ENCODE results near the gene NGEF. TPM values are rescaled to one million over a fixed set of nuclear protein-coding genes. Genes with fewer than 3 reads are reported as not detected.

Gene NGEF
- polyA plus RNA-seq, 3 donors, result not detected

DNA sequence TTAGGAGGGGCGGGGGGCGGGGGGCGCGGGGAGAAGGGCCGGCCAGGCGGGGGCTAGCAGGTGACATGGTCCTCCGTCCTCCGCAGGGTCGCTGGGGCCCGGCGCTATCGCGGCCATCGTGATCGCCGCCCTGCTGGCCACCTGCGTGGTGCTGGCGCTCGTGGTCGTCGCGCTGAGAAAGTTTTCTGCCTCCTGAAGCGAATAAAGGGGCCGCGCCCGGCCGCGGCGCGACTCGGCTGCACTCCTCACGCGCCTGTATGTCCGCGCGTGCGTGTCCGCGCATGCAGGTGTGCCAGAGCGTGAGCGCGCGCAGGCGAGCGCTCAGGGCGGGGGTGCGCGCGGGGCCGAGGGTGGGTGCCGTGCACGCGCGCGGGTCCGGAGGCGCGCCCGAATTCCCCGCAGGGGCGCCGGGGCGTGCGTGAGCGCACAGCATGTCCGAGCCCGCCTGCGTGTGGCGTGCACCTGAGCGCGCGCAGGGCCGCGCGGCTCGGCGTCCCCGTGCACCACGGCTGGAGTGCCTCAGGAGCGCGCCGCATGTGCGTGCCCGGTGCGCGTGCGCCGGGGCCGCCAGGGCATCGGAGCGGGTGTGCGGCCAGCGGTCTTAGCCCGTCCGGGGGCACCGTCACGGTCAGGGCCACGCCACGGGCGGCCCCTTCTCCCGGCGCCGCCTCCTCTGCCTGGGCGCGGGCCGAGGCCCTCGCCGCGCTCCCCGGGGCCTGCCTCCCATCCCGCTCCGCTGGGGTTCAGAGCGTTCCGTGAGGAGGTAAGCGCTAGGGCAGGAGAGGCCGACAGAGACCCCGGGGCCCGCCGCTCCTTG, 136.7 kb downstream of the NGEF start:
- peak overlapping the region; percentile 21 for H3K9ac ChIP-seq (ENCODE audit: insufficient read depth, low read length, poor library complexity, severe bottlenecking)
- TF ChIP-seq, protein P1, sequence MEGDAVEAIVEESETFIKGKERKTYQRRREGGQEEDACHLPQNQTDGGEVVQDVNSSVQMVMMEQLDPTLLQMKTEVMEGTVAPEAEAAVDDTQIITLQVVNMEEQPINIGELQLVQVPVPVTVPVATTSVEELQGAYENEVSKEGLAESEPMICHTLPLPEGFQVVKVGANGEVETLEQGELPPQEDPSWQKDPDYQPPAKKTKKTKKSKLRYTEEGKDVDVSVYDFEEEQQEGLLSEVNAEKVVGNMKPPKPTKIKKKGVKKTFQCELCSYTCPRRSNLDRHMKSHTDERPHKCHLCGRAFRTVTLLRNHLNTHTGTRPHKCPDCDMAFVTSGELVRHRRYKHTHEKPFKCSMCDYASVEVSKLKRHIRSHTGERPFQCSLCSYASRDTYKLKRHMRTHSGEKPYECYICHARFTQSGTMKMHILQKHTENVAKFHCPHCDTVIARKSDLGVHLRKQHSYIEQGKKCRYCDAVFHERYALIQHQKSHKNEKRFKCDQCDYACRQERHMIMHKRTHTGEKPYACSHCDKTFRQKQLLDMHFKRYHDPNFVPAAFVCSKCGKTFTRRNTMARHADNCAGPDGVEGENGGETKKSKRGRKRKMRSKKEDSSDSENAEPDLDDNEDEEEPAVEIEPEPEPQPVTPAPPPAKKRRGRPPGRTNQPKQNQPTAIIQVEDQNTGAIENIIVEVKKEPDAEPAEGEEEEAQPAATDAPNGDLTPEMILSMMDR (IDR thresholded peaks at IDR 0.05), result no peak
- Mint-ChIP-seq H3K4me1 (peaks cover 20% of the 10 kb centered on the region), H3K9me3 (peaks cover 0 to 7% (median 0%) of the 10 kb centered on the region in 7 donors), H3K36me3 (no peaks in the 10 kb centered on the region), H3K27ac (no peak overlapping the region), H3K27me3 (ENCODE audit: low read depth in 3 of 3) (peaks cover 32 to 39% (median 34%) of the 10 kb centered on the region in 3 donors), H3K4me3 (peak overlapping the region; percentile 63 to 73)
- WGBS (ENCODE audit: insufficient coverage), result under 1% methylated on average over 118 of the region's 119 CpGs
- H3K4me2 ChIP-seq (replicated peaks; ENCODE audit: extremely low read depth, low read length, poor library complexity, severe bottlenecking), result peak overlapping the region; percentile 73
- no peaks in the 10 kb centered on the region for H3K36me3 ChIP-seq (replicated peaks in 1 of 2; ENCODE audit: control insufficient read depth in 1 of 2, insufficient read depth in 2 of 2, low read length in 2 of 2)
- H3K9me3 ChIP-seq (replicated peaks in 1 of 2; ENCODE audit: control insufficient read depth in 1 of 2, insufficient read depth in 1 of 2, low read length in 2 of 2), result no peaks in the 10 kb centered on the region
- H2AFZ ChIP-seq (ENCODE audit: insufficient read depth, low read depth, low read length, poor library complexity, severe bottlenecking), result no peak overlapping the region
- H4K20me1 ChIP-seq (ENCODE audit: insufficient read depth, low read length), result no peaks in the 10 kb centered on the region
- H3K79me2 ChIP-seq (ENCODE audit: insufficient read depth, low read length), result no peaks in the 10 kb centered on the region
- intact Hi-C loops (cut with micrococcal nuclease), result no loop called here
- peak in 1 of 3 donors; percentile 3 for DNase-seq
- H3K27me3 ChIP-seq (ENCODE audit: control insufficient read depth in 2 of 2, insufficient read depth in 2 of 2, low read length in 2 of 2), result peaks cover 8 to 24% of the 10 kb centered on the region in 2 donors
- peak overlapping the region in 1 of 3 experiments; percentile 69 for H3K4me3 ChIP-seq (replicated peaks in 1 of 3; ENCODE audit: low read depth in 2 of 3, low read length in 3 of 3)
- peaks cover 17 to 30% of the 10 kb centered on the region in 2 donors for H3K4me1 ChIP-seq (ENCODE audit: control insufficient read depth in 1 of 2, insufficient read depth in 2 of 2, low read length in 2 of 2)
- H3K27ac ChIP-seq (ENCODE audit: low read depth in 1 of 2, low read length in 2 of 2), result no peak overlapping the region

- Histone ChIP-seq H3K4me2 (replicated peaks; ENCODE audit: extremely low read depth, low read length, poor library complexity, severe bottlenecking) (peak overlapping the region; percentile 73), H3K27me3 (ENCODE audit: control insufficient read depth in 2 of 2, insufficient read depth in 2 of 2, low read length in 2 of 2) (peaks cover 8 to 24% of the 10 kb centered on the region in 2 donors), H3K36me3 (replicated peaks in 1 of 2; ENCODE audit: control insufficient read depth in 1 of 2, insufficient read depth in 2 of 2, low read length in 2 of 2) (no peaks in the 10 kb centered on the region), H3K9me3 (replicated peaks in 1 of 2; ENCODE audit: control insufficient read depth in 1 of 2, insufficient read depth in 1 of 2, low read length in 2 of 2) (no peaks in the 10 kb centered on the region), H3K27ac (ENCODE audit: low read depth in 1 of 2, low read length in 2 of 2) (no peak overlapping the region), H3K9ac (ENCODE audit: insufficient read depth, low read length, poor library complexity, severe bottlenecking) (no peak overlapping the region), H3K4me3 (replicated peaks in 1 of 3; ENCODE audit: low read depth in 2 of 3, low read length in 3 of 3) (no peak overlapping the region), H3K79me2 (ENCODE audit: insufficient read depth, low read length) (no peaks in the 10 kb centered on the region), H2AFZ (ENCODE audit: insufficient read depth, low read depth, low read length, poor library complexity, severe bottlenecking) (no peak overlapping the region), H3K4me1 (ENCODE audit: control insufficient read depth in 1 of 2, insufficient read depth in 2 of 2, low read length in 2 of 2) (peaks cover 17 to 30% of the 10 kb centered on the region in 2 donors), H4K20me1 (ENCODE audit: insufficient read depth, low read length) (no peaks in the 10 kb centered on the region)
- Mint-ChIP-seq H3K27me3 (ENCODE audit: low read depth in 3 of 3) (peaks cover 32 to 39% (median 34%) of the 10 kb centered on the region in 3 donors), H3K36me3 (no peaks in the 10 kb centered on the region), H3K4me1 (peaks cover 20% of the 10 kb centered on the region), H3K9me3 (peaks cover 0 to 7% (median 0%) of the 10 kb centered on the region in 7 donors), H3K4me3 (peak overlapping the region; percentile 56 to 82), H3K27ac (no peak overlapping the region)
- no peak for DNase-seq
- 43% methylated on average over 14 of the region's 37 CpGs for WGBS (ENCODE audit: insufficient coverage)
- intact Hi-C loops (cut with micrococcal nuclease), result no loop called here
- TF ChIP-seq, protein P1 (IDR thresholded peaks at IDR 0.05), result no peak
Observed at GRCh38 chr2:232875256-232876121, 137.6 kb downstream of the NGEF start.

All from CD14-positive monocyte (primary cell).